ENCODE results near the gene IGSF21. TPM values are rescaled to one million over a fixed set of nuclear protein-coding genes. Genes with fewer than 3 reads are reported as not detected.

Gene IGSF21
- total and polyA plus RNA-seq, 5 donors from 2014 or later = not detected

DNA sequence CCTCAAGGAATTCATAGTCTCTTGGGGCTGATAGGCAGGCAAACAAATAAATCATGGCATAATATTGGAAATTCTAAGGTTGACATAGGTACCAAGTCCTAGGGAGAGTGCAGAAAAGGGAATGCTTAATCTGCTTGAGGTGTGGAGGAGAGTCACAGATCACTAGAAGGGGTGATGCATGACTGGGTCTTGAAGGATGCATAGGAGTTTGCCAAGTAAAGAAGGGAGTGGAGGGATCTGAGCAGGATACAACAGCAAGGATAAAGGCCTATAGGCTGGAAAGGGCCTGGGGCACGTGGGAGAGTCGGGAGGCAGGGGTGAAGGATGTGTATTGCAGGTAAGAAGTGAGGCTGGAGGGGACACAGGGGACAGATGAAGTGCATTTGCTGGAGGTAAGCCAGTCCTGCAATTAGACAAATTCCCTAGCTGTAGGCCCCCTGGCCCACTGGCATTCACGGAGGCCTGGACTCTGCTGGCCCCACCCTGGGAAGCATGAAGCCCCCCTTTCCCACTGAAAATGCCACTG, 15.9 kb downstream of the IGSF21 start:
- no peak overlapping the region for H3K4me3 ChIP-seq (ENCODE audit: low read depth, low read length)
- no peaks in the 10 kb centered on the region for H3K27me3 ChIP-seq (ENCODE audit: control insufficient read depth, insufficient read depth, low read length)
- no peak overlapping the region for H3K4me3 Mint-ChIP-seq
- no peak for ATAC-seq (ENCODE audit: low read depth in 2 of 2)
- no peak for DNase-seq
- no peak overlapping the region for H3K27ac Mint-ChIP-seq
- no peaks in the 10 kb centered on the region for H3K36me3 Mint-ChIP-seq
- H3K9me3 ChIP-seq (ENCODE audit: control insufficient read depth in 2 of 2, low read length in 2 of 2) = no peaks in the 10 kb centered on the region
- peaks cover 4% of the 10 kb centered on the region for H3K27me3 Mint-ChIP-seq
- H3K9me3 Mint-ChIP-seq = no peaks in the 10 kb centered on the region
- no peaks in the 10 kb centered on the region for H3K4me1 ChIP-seq (ENCODE audit: control insufficient read depth, insufficient read depth, low read length, poor library complexity, severe bottlenecking)
- H3K36me3 ChIP-seq (ENCODE audit: control insufficient read depth, insufficient read depth, low read length) = no peaks in the 10 kb centered on the region
- no peaks in the 10 kb centered on the region for H3K4me1 Mint-ChIP-seq
- H3K27ac ChIP-seq (ENCODE audit: insufficient read depth, low read length, poor library complexity, severe bottlenecking) = no peak overlapping the region

DNA sequence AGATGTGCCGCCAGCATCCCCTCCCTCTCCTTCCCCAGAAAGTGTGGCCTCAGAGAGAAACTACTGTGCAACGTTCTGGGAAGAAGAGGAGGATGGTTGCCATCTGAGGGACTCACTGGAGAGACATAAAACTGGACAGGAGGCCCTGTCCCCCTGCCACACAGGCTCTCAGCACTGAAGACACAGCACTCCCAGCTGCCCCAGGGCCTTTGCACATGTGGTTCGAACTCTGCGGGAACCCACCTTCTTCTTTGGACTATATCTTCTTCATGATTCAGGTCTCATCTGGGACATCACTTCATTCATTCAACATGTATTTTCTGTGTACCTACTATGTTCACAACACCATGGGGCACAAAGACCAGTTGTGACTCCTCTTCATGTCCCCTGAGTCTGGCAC, 17.4 kb downstream of the IGSF21 start:
- no peaks in the 10 kb centered on the region for H3K9me3 ChIP-seq (ENCODE audit: control insufficient read depth in 2 of 2, low read length in 2 of 2)
- no peaks in the 10 kb centered on the region for H3K36me3 ChIP-seq (ENCODE audit: control insufficient read depth, insufficient read depth, low read length)
- H3K4me3 ChIP-seq (ENCODE audit: low read depth, low read length) = no peak overlapping the region
- ATAC-seq (ENCODE audit: low read depth in 2 of 2) = no peak
- no peaks in the 10 kb centered on the region for H3K4me1 Mint-ChIP-seq
- no peaks in the 10 kb centered on the region for H3K9me3 Mint-ChIP-seq
- no peaks in the 10 kb centered on the region for H3K27me3 ChIP-seq (ENCODE audit: control insufficient read depth, insufficient read depth, low read length)
- H3K4me1 ChIP-seq (ENCODE audit: control insufficient read depth, insufficient read depth, low read length, poor library complexity, severe bottlenecking) = no peaks in the 10 kb centered on the region
- peaks cover 4% of the 10 kb centered on the region for H3K27me3 Mint-ChIP-seq
- no peak overlapping the region for H3K4me3 Mint-ChIP-seq
- no peak overlapping the region for H3K27ac ChIP-seq (ENCODE audit: insufficient read depth, low read length, poor library complexity, severe bottlenecking)
- no peak for DNase-seq
- no peak overlapping the region for H3K27ac Mint-ChIP-seq
- no peaks in the 10 kb centered on the region for H3K36me3 Mint-ChIP-seq

DNA sequence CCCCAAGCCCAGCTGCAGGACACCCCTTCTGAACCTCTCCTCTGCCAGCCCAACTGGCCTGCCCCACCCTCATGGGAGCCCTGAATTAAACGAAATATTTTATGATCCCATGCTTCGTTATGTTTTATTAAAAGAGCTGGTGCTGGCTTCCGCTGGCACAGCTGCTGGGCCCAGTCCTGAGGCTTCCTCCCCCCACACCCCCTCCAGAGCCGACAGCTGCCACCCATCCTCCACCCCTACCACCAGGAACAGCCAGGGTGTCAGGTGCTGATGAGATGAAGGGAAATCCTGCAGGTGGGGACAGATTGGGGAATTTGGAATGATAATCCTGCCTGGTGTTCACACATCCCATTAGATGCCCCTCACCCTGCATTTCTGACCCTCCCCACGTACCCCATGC, 19.0 kb downstream of the IGSF21 start:
- H3K27me3 Mint-ChIP-seq = peaks cover 4% of the 10 kb centered on the region
- no peaks in the 10 kb centered on the region for H3K4me1 ChIP-seq (ENCODE audit: control insufficient read depth, insufficient read depth, low read length, poor library complexity, severe bottlenecking)
- H3K27me3 ChIP-seq (ENCODE audit: control insufficient read depth, insufficient read depth, low read length) = no peaks in the 10 kb centered on the region
- H3K9me3 Mint-ChIP-seq = no peaks in the 10 kb centered on the region
- no peaks in the 10 kb centered on the region for H3K36me3 Mint-ChIP-seq
- H3K9me3 ChIP-seq (ENCODE audit: control insufficient read depth in 2 of 2, low read length in 2 of 2) = no peaks in the 10 kb centered on the region
- no peak overlapping the region for H3K4me3 Mint-ChIP-seq
- DNase-seq (no peak), ATAC-seq (ENCODE audit: low read depth in 2 of 2) (no peak)
- H3K27ac Mint-ChIP-seq = no peak overlapping the region
- H3K4me1 Mint-ChIP-seq = no peaks in the 10 kb centered on the region
- no peak overlapping the region for H3K27ac ChIP-seq (ENCODE audit: insufficient read depth, low read length, poor library complexity, severe bottlenecking)
- no peak overlapping the region for H3K4me3 ChIP-seq (ENCODE audit: low read depth, low read length)
- H3K36me3 ChIP-seq (ENCODE audit: control insufficient read depth, insufficient read depth, low read length) = no peaks in the 10 kb centered on the region

DNA sequence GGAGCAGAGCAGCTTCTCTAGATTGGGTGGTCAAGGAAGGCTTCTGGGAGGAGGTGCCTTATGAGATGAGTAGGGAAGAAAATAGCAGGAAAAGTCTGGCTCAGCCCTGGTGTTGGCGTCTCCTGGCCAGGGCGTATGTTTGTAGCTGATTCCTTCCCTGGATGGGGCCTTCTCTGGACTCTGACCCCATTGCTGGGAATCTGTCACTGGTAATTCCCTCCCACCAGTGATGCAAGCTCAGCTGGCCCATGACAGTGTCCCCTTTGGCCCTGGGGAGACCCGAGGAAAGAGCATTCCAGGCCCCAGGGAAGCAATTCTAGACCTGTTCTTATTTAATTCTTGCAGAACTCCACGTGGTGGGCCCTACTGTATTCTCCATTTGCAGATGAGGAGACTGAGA, 20.7 kb downstream of the IGSF21 start:
- Histone ChIP-seq H3K36me3 (ENCODE audit: control insufficient read depth, insufficient read depth, low read length) (no peaks in the 10 kb centered on the region), H3K4me1 (ENCODE audit: control insufficient read depth, insufficient read depth, low read length, poor library complexity, severe bottlenecking) (no peaks in the 10 kb centered on the region), H3K9me3 (ENCODE audit: control insufficient read depth in 2 of 2, low read length in 2 of 2) (no peaks in the 10 kb centered on the region), H3K27me3 (ENCODE audit: control insufficient read depth, insufficient read depth, low read length) (no peaks in the 10 kb centered on the region), H3K27ac (ENCODE audit: insufficient read depth, low read length, poor library complexity, severe bottlenecking) (no peak overlapping the region), H3K4me3 (ENCODE audit: low read depth, low read length) (no peak overlapping the region)
- ATAC-seq (ENCODE audit: low read depth in 2 of 2) = no peak
- no peaks in the 10 kb centered on the region for H3K4me1 Mint-ChIP-seq
- no peaks in the 10 kb centered on the region for H3K9me3 Mint-ChIP-seq
- H3K27me3 Mint-ChIP-seq = peaks cover 5% of the 10 kb centered on the region
- H3K27ac Mint-ChIP-seq = no peak overlapping the region
- DNase-seq = no peak
- no peak overlapping the region for H3K4me3 Mint-ChIP-seq
- H3K36me3 Mint-ChIP-seq = no peaks in the 10 kb centered on the region

DNA sequence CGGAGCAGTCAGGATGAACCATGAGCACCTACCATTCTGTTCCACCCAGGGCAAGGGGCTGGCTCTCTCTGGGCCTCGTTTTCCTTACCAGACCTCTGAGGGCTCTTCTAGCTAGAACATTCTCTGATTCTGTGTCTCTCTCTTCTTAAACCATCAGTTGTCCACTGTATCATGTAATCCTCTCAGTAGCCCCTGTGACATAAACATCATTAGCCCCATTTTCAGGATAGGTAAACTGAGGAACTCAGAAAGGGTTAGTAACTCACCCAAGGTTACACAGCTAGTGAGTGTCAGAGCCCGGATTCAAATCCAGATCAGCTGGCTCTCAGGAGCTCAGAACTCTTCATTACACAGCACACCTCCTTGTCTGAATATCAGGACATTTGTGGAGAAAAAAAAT, 22.8 kb downstream of the IGSF21 start:
- Mint-ChIP-seq H3K36me3 (no peaks in the 10 kb centered on the region), H3K27me3 (peaks cover 9% of the 10 kb centered on the region), H3K9me3 (no peaks in the 10 kb centered on the region), H3K4me1 (no peaks in the 10 kb centered on the region), H3K4me3 (no peak overlapping the region), H3K27ac (no peak overlapping the region)
- Histone ChIP-seq H3K36me3 (ENCODE audit: control insufficient read depth, insufficient read depth, low read length) (no peaks in the 10 kb centered on the region), H3K4me1 (ENCODE audit: control insufficient read depth, insufficient read depth, low read length, poor library complexity, severe bottlenecking) (no peaks in the 10 kb centered on the region), H3K27ac (ENCODE audit: insufficient read depth, low read length, poor library complexity, severe bottlenecking) (no peak overlapping the region), H3K27me3 (ENCODE audit: control insufficient read depth, insufficient read depth, low read length) (no peaks in the 10 kb centered on the region), H3K9me3 (ENCODE audit: control insufficient read depth in 2 of 2, low read length in 2 of 2) (no peaks in the 10 kb centered on the region), H3K4me3 (ENCODE audit: low read depth, low read length) (no peak overlapping the region)
- no peak for ATAC-seq (ENCODE audit: low read depth in 2 of 2)
- DNase-seq = no peak

DNA sequence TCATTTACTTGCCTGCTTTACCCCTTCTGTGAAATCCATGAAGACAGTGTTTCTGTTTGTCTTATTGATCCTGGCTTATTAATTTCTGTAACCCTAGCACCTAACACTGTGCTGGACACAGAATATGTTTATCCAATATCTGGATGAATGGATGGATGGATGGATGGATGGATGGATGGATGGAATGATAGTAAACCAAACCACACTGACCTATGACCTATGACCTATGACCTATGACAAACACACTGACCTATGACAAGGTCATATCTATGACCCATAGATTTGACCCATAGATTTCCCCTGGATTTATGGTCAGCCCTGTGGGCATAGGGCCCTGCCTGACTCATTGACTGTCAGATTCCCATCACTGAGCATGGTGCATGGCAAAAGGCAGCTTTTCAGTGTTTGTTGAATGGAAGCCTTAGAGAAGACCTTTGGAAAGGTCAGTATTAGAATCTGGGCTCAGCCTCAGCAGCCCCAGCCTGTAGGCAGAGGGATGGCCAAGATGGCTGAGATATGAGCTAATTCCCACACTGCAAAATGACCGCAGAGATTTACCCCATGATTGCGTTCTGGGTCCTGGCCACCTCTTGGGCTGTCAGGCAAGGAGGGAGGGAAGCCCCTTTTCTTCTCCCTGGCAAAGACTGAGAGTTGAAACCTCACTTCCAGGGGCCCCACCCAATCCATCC, 24.6 kb downstream of the IGSF21 start:
- no peak overlapping the region for H3K27ac ChIP-seq (ENCODE audit: insufficient read depth, low read length, poor library complexity, severe bottlenecking)
- Mint-ChIP-seq H3K4me3 (no peak overlapping the region), H3K27ac (no peak overlapping the region), H3K27me3 (peaks cover 9% of the 10 kb centered on the region), H3K36me3 (no peaks in the 10 kb centered on the region), H3K9me3 (no peaks in the 10 kb centered on the region), H3K4me1 (no peaks in the 10 kb centered on the region)
- no peaks in the 10 kb centered on the region for H3K27me3 ChIP-seq (ENCODE audit: control insufficient read depth, insufficient read depth, low read length)
- no peaks in the 10 kb centered on the region for H3K9me3 ChIP-seq (ENCODE audit: control insufficient read depth in 2 of 2, low read length in 2 of 2)
- no peaks in the 10 kb centered on the region for H3K4me1 ChIP-seq (ENCODE audit: control insufficient read depth, insufficient read depth, low read length, poor library complexity, severe bottlenecking)
- no peak overlapping the region for H3K4me3 ChIP-seq (ENCODE audit: low read depth, low read length)
- no peak for DNase-seq
- ATAC-seq (ENCODE audit: low read depth in 2 of 2) = no peak
- no peaks in the 10 kb centered on the region for H3K36me3 ChIP-seq (ENCODE audit: control insufficient read depth, insufficient read depth, low read length)

DNA sequence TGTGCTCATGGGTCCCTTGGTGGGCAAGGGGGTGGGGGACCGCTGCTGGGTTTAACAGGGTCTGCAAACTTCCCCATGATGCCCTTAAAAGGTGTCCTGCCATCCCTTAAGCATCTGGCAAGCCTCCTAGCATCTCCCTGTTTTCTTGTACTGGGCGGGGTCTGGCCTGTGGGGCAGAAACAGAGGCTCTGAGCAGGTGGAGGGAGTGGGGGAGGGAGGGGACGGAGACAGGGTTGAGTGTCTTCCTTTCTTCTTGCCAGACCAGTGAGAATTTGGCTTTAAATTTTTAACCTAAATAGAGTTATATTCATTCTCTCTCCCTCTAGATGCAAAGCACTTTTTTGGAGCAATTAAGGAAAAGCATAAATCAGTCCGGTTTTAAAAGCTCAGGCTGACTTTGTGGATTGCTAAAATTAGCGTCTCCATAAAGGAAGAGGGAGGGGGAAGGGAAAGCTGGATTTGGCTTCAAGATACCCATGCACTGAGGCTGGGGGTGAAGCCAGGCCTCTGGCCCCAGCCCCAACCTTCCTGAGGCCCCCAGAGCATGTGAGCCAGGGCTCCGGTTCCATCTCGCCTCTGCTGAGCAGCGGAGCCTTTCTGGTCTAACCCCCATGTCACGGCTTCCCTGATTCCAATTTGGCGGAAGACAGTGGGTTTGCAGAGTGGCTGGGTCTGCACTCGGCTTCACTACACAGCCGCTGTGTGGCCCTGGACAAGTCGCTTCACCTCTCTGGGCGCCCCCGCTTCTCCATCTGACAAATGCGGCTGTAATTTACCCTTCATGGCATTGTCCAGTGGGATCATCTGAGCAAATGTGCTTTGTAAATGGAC, 25.3 kb downstream of the IGSF21 start:
- Histone ChIP-seq H3K27me3 (ENCODE audit: control insufficient read depth, insufficient read depth, low read length) (no peaks in the 10 kb centered on the region), H3K4me1 (ENCODE audit: control insufficient read depth, insufficient read depth, low read length, poor library complexity, severe bottlenecking) (no peaks in the 10 kb centered on the region), H3K27ac (ENCODE audit: insufficient read depth, low read length, poor library complexity, severe bottlenecking) (no peak overlapping the region), H3K36me3 (ENCODE audit: control insufficient read depth, insufficient read depth, low read length) (no peaks in the 10 kb centered on the region), H3K4me3 (ENCODE audit: low read depth, low read length) (no peak overlapping the region), H3K9me3 (ENCODE audit: control insufficient read depth in 2 of 2, low read length in 2 of 2) (no peaks in the 10 kb centered on the region)
- DNase-seq (no peak), ATAC-seq (ENCODE audit: low read depth in 2 of 2) (no peak)
- Mint-ChIP-seq H3K36me3 (no peaks in the 10 kb centered on the region), H3K27ac (no peak overlapping the region), H3K4me3 (no peak overlapping the region), H3K9me3 (peaks cover 0 to 1% (median 0%) of the 10 kb centered on the region in 7 donors), H3K4me1 (no peaks in the 10 kb centered on the region), H3K27me3 (peaks cover 9% of the 10 kb centered on the region)
